ENCODE results near the gene LRRN3. TPM values are rescaled to one million over a fixed set of nuclear protein-coding genes. Genes with fewer than 3 reads are reported as not detected.

The LRRN3 gene
- total RNA-seq, 1 donor from 2014 or later, result not detected

- TF ChIP-seq, protein P1, sequence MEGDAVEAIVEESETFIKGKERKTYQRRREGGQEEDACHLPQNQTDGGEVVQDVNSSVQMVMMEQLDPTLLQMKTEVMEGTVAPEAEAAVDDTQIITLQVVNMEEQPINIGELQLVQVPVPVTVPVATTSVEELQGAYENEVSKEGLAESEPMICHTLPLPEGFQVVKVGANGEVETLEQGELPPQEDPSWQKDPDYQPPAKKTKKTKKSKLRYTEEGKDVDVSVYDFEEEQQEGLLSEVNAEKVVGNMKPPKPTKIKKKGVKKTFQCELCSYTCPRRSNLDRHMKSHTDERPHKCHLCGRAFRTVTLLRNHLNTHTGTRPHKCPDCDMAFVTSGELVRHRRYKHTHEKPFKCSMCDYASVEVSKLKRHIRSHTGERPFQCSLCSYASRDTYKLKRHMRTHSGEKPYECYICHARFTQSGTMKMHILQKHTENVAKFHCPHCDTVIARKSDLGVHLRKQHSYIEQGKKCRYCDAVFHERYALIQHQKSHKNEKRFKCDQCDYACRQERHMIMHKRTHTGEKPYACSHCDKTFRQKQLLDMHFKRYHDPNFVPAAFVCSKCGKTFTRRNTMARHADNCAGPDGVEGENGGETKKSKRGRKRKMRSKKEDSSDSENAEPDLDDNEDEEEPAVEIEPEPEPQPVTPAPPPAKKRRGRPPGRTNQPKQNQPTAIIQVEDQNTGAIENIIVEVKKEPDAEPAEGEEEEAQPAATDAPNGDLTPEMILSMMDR (IDR thresholded peaks at IDR 0.05; ENCODE audit: insufficient read depth, low read length, severe bottlenecking), result no peak
- DNase-seq (ENCODE audit: low read depth) (no peak), FAIRE-seq (no peak)
- H3K27me3 ChIP-seq (ENCODE audit: control insufficient read depth, insufficient read depth, low read length), result no peaks in the 10 kb centered on the region
- H3K4me3 ChIP-seq (ENCODE audit: low read depth, low read length), result no peak overlapping the region
- no peaks in the 10 kb centered on the region for H3K36me3 ChIP-seq (ENCODE audit: control insufficient read depth, insufficient read depth, low read length)
Observed at GRCh38 chr7:111049971-111050680, 40.8 kb upstream of the LRRN3 start.

- H3K27me3 ChIP-seq (ENCODE audit: control insufficient read depth, insufficient read depth, low read length), result no peaks in the 10 kb centered on the region
- no peak for DNase-seq (ENCODE audit: low read depth)
- H3K4me3 ChIP-seq (ENCODE audit: low read depth, low read length), result no peak overlapping the region
- no peak for FAIRE-seq
- TF ChIP-seq, protein P1 (IDR thresholded peaks at IDR 0.05; ENCODE audit: insufficient read depth, low read length, severe bottlenecking), result no peak
- no peaks in the 10 kb centered on the region for H3K36me3 ChIP-seq (ENCODE audit: control insufficient read depth, insufficient read depth, low read length)
Observed at GRCh38 chr7:111050875-111051416, 40.0 kb upstream of the LRRN3 start.

DNA sequence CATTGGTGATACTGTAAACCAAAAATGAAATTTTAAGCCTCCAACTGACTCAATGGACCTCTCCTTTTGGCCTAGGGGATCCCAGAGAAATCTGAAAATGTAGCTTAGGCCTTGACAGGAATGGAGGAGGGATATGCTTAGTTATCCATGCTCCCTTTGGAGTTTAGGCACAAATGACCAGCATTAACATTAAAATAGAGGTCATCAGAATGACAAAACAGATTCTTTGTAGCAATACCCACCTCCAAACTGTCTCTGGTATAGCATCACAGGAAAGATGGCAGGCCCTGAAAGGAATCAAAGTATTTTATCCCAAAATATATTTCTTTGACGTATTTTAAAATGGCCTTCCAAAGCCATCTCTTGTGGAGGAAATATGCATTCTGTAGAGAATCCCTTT, 39.1 kb upstream of the LRRN3 start:
- DNase-seq (ENCODE audit: low read depth) (no peak), FAIRE-seq (no peak)
- no peaks in the 10 kb centered on the region for H3K27me3 ChIP-seq (ENCODE audit: control insufficient read depth, insufficient read depth, low read length)
- TF ChIP-seq, protein P1 (IDR thresholded peaks at IDR 0.05; ENCODE audit: insufficient read depth, low read length, severe bottlenecking), result no peak
- no peaks in the 10 kb centered on the region for H3K36me3 ChIP-seq (ENCODE audit: control insufficient read depth, insufficient read depth, low read length)
- H3K4me3 ChIP-seq (ENCODE audit: low read depth, low read length), result no peak overlapping the region

DNA sequence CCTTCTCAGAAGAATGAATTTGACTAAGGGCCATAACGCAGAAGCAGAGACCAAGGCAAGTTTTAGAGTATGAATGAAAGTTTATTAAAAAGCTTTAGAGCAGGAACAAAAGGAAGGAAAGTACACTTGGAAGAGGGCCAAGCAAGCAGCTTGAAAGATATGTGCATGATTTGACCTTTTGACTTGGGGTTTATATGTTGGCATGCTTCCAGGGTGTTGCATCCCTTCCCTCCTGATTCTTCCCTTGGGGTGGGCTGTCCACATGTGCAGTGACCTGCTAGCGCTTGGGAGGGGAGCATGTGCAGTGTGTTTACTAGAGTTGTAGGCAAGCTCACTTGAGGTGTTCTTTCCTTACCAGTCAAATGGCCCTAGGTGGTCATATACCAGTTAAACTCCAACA, 37.9 kb upstream of the LRRN3 start:
- TF ChIP-seq, protein P1 (IDR thresholded peaks at IDR 0.05; ENCODE audit: insufficient read depth, low read length, severe bottlenecking), result no peak
- no peaks in the 10 kb centered on the region for H3K27me3 ChIP-seq (ENCODE audit: control insufficient read depth, insufficient read depth, low read length)
- FAIRE-seq (peak; percentile 43), DNase-seq (ENCODE audit: low read depth) (no peak)
- no peak overlapping the region for H3K4me3 ChIP-seq (ENCODE audit: low read depth, low read length)
- H3K36me3 ChIP-seq (ENCODE audit: control insufficient read depth, insufficient read depth, low read length), result no peaks in the 10 kb centered on the region

DNA sequence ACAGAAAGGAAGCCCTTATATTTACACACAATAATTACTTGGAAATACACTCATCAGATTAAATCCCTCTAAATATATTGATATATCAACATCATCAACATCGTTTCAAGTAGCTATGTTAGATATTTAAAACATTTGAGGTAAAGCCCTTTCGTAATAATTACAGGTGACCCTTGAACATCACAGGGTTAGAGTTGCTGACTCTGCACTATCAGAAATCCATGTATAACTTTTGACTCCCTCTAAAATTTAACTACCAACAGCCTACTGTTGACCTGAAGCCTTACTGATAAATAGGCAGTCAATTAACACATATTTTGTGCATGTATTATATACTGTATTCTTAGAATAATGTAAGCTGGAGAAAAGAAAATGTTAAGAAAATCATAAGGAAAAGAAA, 34.6 kb upstream of the LRRN3 start:
- FAIRE-seq (no peak), DNase-seq (ENCODE audit: low read depth) (no peak)
- H3K4me3 ChIP-seq (ENCODE audit: low read depth, low read length), result no peak overlapping the region
- H3K36me3 ChIP-seq (ENCODE audit: control insufficient read depth, insufficient read depth, low read length), result no peaks in the 10 kb centered on the region
- no peaks in the 10 kb centered on the region for H3K27me3 ChIP-seq (ENCODE audit: control insufficient read depth, insufficient read depth, low read length)
- TF ChIP-seq, protein P1 (IDR thresholded peaks at IDR 0.05; ENCODE audit: insufficient read depth, low read length, severe bottlenecking), result no peak

DNA sequence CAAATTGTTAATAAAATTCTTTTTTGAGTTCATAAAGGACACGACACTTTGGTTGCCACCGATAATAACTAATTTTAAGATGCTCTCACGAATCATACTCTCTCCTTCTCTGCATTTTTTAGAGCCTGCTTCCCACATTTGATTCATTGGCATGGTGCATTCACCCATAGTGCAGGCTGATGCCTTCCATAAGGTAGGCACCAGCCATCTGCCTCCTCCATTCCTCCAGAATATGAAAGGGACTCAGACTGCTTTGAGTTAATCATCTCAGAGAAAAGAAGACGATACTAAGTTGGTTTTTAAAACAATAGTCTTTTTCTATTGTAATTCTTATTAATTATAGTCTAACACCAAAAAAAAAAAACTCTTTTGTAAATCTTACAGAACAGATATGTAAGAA, 33.9 kb upstream of the LRRN3 start:
- no peaks in the 10 kb centered on the region for H3K36me3 ChIP-seq (ENCODE audit: control insufficient read depth, insufficient read depth, low read length)
- no peak for FAIRE-seq
- no peaks in the 10 kb centered on the region for H3K27me3 ChIP-seq (ENCODE audit: control insufficient read depth, insufficient read depth, low read length)
- TF ChIP-seq, protein P1 (IDR thresholded peaks at IDR 0.05; ENCODE audit: insufficient read depth, low read length, severe bottlenecking), result no peak
- no peak for DNase-seq (ENCODE audit: low read depth)
- no peak overlapping the region for H3K4me3 ChIP-seq (ENCODE audit: low read depth, low read length)

All from bronchial epithelial cell (primary cell).